GM19395 (cell line): ENCODE measurements around the gene NLE1.
"Not testable (repeated sequence)": the region's sequence is repeated elsewhere in the genome, so short reads cannot be mapped to it uniquely, and the experiment has no call there.

Experiments used
- ATAC-seq: cut with Tn5 transposase; IDR thresholded peaks from one replicate; pipeline ENCODE4 v1.9.1; 2021; ENCODE audit warnings: mild to moderate bottlenecking, moderate library complexity; ENCODE audit not compliant: unreplicated experiment

NLE1 gene

GRCh38 chr17:35162755-35163154 lies 20.7 kb upstream of the NLE1 start:
- no peak for ATAC-seq

- no peak for ATAC-seq
Measured at GRCh38 chr17:35161281-35161761, 19.2 kb upstream of the NLE1 start.

- no peak for ATAC-seq
Measured at GRCh38 chr17:35160354-35161201, 18.5 kb upstream of the NLE1 start.

GRCh38 chr17:35159940-35160339 lies 17.8 kb upstream of the NLE1 start:
- no peak for ATAC-seq

DNA sequence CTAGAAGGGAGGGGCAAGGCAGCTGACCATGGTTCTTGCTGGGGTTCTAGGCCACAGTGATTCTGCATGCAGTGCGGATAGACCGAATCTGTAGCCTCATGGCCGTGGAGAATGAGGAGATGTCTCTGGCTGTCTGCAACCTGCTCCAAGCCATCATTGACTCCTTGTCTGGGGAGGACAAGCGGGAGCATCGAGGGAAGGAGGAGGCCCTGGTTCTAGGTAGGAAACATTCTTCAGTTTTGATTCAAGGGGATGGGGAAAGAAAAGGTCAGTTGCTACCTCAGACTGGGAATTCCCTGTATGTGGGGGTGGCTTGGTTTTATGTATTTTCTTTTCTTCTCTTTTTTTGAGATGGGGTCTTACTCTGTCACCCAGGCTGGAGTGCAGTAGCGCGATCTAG lies 13.1 kb upstream of the NLE1 start:
- ATAC-seq, result no peak

DNA sequence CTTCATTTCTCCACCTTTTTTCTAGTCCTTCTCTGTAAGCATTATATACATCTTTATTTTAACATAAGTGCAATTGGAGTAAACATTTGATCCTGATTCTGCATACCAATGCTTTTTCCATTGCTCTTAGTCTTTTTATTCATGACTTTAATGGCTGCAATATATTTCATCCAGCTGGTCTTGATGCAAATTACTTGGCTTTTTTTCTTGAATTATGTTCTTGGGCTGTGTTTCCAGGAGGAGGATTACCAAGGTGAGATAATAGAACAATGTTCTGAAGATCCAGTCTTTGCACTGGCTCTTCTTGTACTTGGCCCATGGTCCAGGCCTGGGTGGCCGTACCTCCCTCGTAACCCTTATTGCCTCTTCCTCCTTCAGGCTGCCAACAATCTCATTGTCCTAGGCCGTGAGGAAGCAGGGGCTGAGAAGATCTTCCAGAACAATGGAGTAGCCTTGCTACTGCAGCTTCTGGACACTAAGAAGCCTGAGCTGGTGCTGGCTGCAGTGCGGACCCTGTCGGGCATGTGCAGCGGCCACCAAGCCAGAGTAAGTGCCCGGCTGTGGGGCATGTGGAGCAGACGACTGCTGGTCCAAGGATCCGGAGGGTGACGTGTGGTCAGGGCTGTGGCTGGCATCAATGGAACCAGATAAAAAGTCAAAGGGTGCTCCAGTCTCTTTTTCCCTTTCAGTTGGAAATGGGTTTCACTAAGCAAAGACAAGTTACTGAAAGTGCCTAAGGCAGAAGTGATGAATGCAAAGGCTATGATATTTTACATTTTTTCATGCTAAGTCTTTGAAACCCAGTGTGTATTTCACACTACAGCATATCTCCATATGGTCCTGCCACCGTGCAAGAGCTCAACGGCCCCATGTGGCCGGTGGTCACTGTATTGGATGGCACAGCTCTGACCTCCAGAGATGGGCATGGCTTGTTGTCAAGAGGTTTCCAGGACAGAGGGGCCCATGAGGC lies 12.4 kb upstream of the NLE1 start:
- ATAC-seq, result no peak

GRCh38 chr17:35152421-35153140 lies 10.5 kb upstream of the NLE1 start:
- ATAC-seq, result no peak

DNA sequence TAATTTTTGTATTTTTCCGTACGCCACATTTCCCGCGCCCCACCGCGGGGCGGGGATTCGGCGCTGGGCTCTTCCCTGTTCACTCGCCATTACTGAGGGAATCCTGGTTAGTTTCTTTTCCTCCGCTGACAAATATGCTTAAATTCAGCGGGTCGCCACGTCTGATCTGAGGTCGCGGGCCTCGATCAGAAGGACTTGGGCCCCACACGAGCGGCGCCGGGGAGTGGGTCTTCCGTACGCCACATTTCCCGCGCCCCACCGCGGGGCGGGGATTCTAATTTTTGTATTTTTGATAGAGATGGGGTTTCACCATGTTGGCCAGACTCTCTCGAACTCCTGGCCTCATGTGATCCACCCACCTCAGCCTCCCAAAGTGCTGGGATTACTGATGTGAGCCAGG lies 9.0 kb upstream of the NLE1 start:
- not testable (repeated sequence) for ATAC-seq

DNA sequence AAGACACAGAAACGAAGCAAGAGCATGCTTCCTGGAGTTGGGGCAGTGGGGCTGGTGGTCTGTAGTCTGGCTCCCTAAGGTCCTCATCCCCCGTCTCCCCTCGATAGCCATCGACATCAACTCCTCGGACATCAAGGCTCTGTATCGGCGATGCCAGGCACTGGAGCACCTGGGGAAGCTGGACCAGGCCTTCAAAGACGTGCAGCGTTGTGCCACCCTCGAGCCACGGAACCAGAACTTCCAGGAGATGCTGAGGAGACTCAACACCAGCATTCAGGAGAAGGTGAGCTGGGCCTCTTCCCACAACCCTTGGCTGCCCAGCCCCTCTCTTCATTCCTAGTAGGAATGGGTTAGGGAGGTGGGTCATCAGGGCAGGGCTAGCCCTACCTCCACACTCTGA lies 7.8 kb upstream of the NLE1 start:
- ATAC-seq, result no peak

DNA sequence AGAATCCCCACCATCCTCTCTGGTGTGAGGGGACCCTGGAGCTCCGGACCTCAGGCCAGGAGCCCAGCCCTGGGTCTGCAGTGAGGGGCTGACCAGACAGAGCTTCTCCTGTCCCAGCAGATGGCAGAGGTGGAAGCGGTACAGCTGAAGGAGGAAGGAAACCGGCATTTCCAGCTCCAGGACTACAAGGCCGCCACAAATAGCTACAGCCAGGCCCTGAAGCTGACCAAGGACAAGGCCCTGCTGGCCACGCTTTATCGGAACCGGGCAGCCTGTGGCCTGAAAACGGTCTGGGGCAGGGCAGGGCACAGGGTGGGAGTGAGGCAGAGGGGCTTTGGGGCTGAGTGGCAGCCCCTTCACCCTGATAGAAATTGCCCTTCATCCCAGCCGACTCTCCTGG lies 6.0 kb upstream of the NLE1 start:
- ATAC-seq, result no peak

DNA sequence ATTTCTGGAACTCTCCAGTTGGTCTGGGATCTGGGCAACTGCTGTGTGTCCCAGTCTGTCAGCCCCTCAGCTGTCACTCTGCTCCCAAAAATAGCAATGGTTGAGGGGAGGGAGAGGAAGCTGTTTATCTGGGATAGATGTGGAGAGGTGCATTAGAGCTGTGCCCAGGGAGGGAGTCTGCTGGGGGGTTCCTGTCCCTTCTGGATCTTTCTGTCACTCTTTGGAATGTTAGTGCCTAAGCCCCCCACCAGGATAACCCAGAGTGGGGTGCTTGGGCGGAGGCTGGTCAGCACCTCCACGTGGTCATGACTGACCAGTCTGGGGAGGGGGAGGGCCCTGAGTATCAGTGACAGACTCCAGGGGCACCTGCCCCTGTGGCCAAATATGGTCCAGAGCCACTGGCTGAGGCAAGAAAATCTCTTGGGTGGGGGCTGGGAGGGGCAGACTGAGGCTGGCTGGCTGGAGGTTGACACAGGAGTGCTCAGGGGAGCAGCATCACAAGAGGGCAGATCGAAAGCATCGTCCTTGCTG lies 5.3 kb upstream of the NLE1 start, which contains the start of gene UNC45B:
Gene UNC45B (plus strand): TSS at position 443 of the 531 bp plus-strand sequence. CDS start 447 bp downstream, outside the sequence.
- no peak for ATAC-seq

DNA sequence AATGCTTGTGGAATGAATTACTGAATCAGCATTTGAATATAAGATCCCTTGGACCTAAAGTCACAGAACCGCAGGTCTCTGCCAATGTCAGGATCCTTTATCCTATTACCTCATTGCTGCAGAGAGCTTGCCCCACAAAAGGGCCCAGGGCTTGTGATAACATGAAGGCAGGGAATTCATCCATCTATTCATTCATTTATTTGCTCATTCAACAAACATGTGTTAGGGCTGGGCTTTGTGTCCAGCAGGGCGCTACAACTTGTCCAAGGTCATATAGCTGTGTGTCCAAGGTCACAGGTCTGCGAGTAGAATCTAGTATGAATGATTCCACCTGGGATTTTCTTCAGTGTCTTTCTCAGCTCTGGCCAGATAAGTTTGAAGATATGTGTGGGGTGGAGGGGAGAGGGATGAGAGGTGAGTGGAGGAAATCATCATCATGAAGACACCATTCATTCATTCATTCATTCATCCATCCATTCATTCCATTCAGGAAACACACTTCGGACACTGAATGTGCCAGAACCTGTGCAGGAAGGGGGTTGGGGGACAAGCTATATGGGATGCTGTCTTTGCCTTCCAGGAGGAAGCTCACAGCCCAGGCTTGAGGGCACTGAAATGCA lies 4.2 kb upstream of the NLE1 start:
- no peak for ATAC-seq

- ATAC-seq, result no peak
Measured at GRCh38 chr17:35144840-35145239, 2.7 kb upstream of the NLE1 start.

DNA sequence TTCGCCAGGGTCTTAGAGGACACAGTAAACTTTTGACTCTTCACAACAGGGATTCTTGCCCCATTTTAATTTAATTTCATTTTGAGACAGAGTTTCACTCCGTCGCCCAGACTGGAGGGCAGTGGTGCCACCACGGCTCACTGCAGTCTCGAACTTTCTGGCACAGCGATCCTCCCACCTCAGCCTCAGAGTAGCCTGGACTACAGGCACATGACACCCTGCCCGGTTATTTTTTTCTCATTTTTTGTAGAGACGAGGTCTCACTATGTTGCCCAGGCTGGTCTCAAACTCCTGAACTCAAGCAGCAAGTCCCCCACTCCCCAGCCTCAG lies 329 bp upstream of the NLE1 start:
- no peak for ATAC-seq

GRCh38 chr17:35138218-35138617 lies 3.9 kb downstream of the NLE1 start:
- no peak for ATAC-seq

DNA sequence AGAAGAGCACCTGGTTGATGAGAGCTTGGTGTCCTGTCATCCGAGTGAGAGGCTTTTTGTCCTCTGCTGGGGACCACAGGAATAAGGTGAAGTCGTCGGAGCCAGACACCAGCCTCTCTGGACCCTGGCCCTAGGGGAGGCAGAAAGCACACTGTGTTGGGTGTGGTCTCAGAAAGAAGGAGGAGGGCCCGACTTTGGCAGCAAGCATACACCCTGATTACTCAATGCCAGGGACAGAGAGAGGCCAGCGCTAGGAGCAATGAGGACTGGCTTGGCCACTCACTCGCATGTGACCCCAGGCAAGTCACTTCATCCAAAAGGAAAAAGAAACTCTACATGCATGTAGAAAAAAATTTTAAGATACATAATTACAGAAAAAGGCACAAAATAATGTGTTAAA lies 6.8 kb downstream of the NLE1 start:
- ATAC-seq, result no peak

DNA sequence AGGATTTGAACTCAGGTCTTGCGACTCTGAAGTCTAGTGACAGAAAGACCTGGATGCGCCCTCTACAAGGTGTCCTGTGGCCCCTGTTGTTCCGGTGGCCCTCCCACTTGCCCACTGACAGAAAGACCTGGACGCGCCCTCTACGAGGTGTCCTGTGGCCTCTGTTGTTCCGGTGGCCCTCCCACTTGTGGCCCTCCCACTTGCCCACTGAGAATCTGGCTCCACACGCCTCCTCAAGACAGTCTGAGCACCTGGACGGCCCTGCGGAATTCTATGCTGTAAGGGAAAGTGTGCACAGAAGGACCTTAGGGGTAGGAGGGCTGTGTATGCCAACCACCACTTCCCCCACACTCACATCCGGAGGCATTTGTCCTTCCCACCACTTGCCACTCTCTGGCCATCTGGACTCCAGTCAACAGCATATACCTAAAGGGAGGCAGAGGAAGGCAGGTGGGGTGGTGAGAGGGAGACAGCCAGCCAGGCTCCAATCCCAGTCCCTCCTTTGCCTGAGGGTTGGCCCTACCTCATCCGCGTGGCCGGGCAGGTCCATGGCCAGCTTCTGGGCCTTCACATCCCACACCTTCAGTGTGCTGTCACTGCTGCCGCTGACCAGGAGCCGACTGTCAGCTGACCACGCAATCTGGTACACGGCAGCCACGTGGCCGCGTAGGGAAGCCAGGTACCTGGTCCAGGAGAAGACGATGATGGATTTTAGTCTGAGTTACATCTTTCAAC lies 9.1 kb downstream of the NLE1 start:
- ATAC-seq, result no peak

DNA sequence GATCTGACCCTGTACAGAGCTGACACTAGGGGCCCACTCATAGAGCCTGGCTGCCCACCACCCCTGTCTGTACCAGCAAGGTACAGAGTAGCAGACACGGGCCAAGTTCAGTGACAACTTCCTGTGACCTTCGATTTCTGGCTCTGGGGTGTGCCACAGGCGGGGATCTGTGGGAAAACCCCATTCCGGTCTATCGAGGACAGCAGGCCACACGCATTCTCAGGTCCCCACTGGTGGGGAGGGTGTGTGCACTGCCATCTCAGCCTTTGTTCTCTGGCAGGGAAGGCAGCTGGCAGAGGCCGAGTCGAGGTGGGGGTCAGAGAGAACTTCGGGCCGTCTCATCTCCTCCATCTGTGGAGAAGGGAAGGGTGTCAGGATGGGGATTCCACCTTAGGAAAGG lies 10.0 kb downstream of the NLE1 start:
- ATAC-seq, result no peak

DNA sequence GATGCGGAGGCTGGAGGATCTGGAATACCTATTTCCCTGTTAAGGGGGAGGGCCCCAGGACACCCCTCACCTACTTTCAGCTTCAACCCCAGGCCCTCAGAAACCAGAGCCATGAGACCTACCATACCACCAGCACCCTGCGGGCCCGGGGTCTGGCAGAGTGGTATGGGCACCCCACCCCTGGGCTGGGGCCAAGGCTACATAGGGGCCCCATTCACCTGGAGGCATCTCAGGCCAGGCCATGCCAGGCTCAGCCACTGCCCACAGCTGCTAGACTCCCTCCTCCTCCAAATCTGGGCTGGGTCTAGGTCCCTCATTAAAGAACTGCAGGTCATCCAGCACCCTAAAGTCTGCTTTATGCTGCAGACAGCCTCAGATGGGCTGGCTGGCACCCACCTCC lies 11.7 kb downstream of the NLE1 start:
- no peak for ATAC-seq

GRCh38 chr17:35129973-35130351 lies 12.1 kb downstream of the NLE1 start:
- ATAC-seq, result no peak
